GM23338 (cell line): Measurements from ENCODE around the gene GPT2. TPM values are rescaled to one million over a fixed set of nuclear protein-coding genes. Genes with fewer than 3 reads are reported as not detected.
A peak's percentile ranks its signal among the peaks of the same experiment; 100 is the strongest.

Experiments
- ATAC-seq: fragments of 200-7000 bp; cut with Tn5 transposase; 3 replicates; pipeline ENCODE4 v1.9.1; 2020
- DNase-seq: peaks from one replicate; pipeline ENCODE4 v3.0.0-alpha.2; 2015; ENCODE audit warnings: low spot score
- H2AFZ ChIP-seq: fragments of 200-600 bp; sonication (generic); 2 replicates; pipeline ENCODE4 v1.8.0; 2016; ENCODE audit warnings: antibody characterized with exemption, mild to moderate bottlenecking, moderate library complexity
- H3F3A ChIP-seq: fragments of 200-600 bp; sonication (generic); replicated peaks from 2 replicates; pipeline ENCODE4 v1.8.0; 2017; ENCODE audit warnings: antibody characterized with exemption, mixed run types, low read depth
- H3K27ac ChIP-seq: fragments of 200-600 bp; sonication (generic); 2 replicates; pipeline ENCODE4 v1.6.1; 2016; ENCODE audit warnings: low read depth
- H3K27me3 ChIP-seq: fragments of 200-600 bp; sonication (generic); 2 replicates; pipeline ENCODE4 v1.8.0; 2016; ENCODE audit warnings: mild to moderate bottlenecking, mixed run types, moderate library complexity; ENCODE audit not compliant: insufficient read depth
- H3K36me3 ChIP-seq: fragments of 200-600 bp; sonication (generic); 2 replicates; pipeline ENCODE4 v1.8.0; 2016; ENCODE audit warnings: mild to moderate bottlenecking; ENCODE audit not compliant: insufficient read depth
- H3K4me1 ChIP-seq: fragments of 200-600 bp; sonication (generic); 2 replicates; pipeline ENCODE4 v1.8.0; 2016; ENCODE audit warnings: mild to moderate bottlenecking, moderate library complexity; ENCODE audit not compliant: insufficient read depth
- H3K4me2 ChIP-seq: fragments of 200-600 bp; sonication (generic); 2 replicates; pipeline ENCODE4 v1.7.1; 2017; ENCODE audit warnings: mixed run types
- H3K4me3 ChIP-seq: fragments of 200-600 bp; sonication (generic); 2 replicates; pipeline ENCODE4 v1.6.1; 2016; ENCODE audit warnings: mixed run types
- H3K79me2 ChIP-seq: fragments of 200-600 bp; sonication (generic); replicated peaks from 2 replicates; pipeline ENCODE4 v1.8.0; 2017; ENCODE audit warnings: mild to moderate bottlenecking; ENCODE audit not compliant: insufficient read depth
- H3K9me2 ChIP-seq: fragments of 200-600 bp; sonication (generic); 2 replicates; pipeline ENCODE4 v1.8.0; 2017; ENCODE audit not compliant: insufficient read depth
- H4K20me1 ChIP-seq: fragments of 200-600 bp; sonication (generic); replicated peaks from 2 replicates; pipeline ENCODE4 v1.8.0; 2017; ENCODE audit warnings: mild to moderate bottlenecking; ENCODE audit not compliant: insufficient read depth
- H3K27ac Mint-ChIP-seq: 2 replicates; pipeline ENCODE4 v1.8.0; 2020; ENCODE audit warnings: inconsistent platforms, mild to moderate bottlenecking, moderate library complexity, mixed read lengths
- H3K27me3 Mint-ChIP-seq: 3 replicates; pipeline ENCODE4 v1.8.0; 2022; ENCODE audit warnings: low read depth, mild to moderate bottlenecking, moderate library complexity, mixed read lengths, inconsistent platforms; ENCODE audit not compliant: insufficient read depth, poor library complexity
- H3K36me3 Mint-ChIP-seq: 3 replicates; pipeline ENCODE4 v1.8.0; 2021; ENCODE audit warnings: low read depth, mild to moderate bottlenecking, inconsistent platforms, moderate library complexity, mixed read lengths
- H3K4me1 Mint-ChIP-seq: 3 replicates; pipeline ENCODE4 v1.8.0; 2020; ENCODE audit warnings: mild to moderate bottlenecking, inconsistent platforms, mixed read lengths
- H3K4me3 Mint-ChIP-seq: 3 replicates; pipeline ENCODE4 v1.8.0; 2021; ENCODE audit warnings: moderate library complexity, mild to moderate bottlenecking, inconsistent platforms, mixed read lengths
- H3K9me3 Mint-ChIP-seq: 3 replicates; pipeline ENCODE4 v1.8.0; 2020; ENCODE audit warnings: moderate library complexity, mild to moderate bottlenecking, inconsistent platforms, mixed read lengths
- CREB1 ChIP-seq: fragments of 250-450 bp; sonication (Bioruptor Pico); IDR thresholded peaks from 2 replicates; pipeline ENCODE4 v1.5.0; 2020; ENCODE audit warnings: low read depth, mild to moderate bottlenecking, moderate library complexity
- EZH2 ChIP-seq: fragments of 200-600 bp; sonication (generic); IDR thresholded peaks from one replicate; pipeline ENCODE4 v1.8.0; 2017; ENCODE audit warnings: antibody characterized with exemption, mild to moderate bottlenecking, low read depth; ENCODE audit not compliant: unreplicated experiment
- ZNF462 ChIP-seq: fragments of 250-450 bp; sonication (Bioruptor Pico); IDR thresholded peaks from 2 replicates; pipeline ENCODE4 v1.5.0; 2020; ENCODE audit warnings: mild to moderate bottlenecking, moderate library complexity
- polyA plus RNA-seq: library from polyadenylated mRNA; unstranded; fragments of >200 nt; fragmentation: Nextera tagmentation; extraction: Ambion mirVana; gene quantifications from 2 replicates; pipeline ENCODE4 v1.2.1, GENCODE V29; 2016
- total RNA-seq: library from RNA; depleted of rRNA; stranded (reverse); fragments of >200 nt; shearing (Covaris generic); gene quantifications from 2 replicates; pipeline ENCODE4 v1.2.3, GENCODE V29; 2014

GPT2 gene
- total and polyA plus RNA-seq, 2 experiments from 2014 or later: 48.5 to 81.0 TPM

- H3K4me2 ChIP-seq: peak overlapping the region; percentile 7; the same call in 1 of the 2 replicates
- TF ChIP-seq ZNF462 (CRISPR knock-in tag): no peak
- peaks cover 77% of the 10 kb centered on the region for H3K79me2 ChIP-seq
- H3K36me3 Mint-ChIP-seq: peaks cover 71% of the 10 kb centered on the region
- H3K27me3 Mint-ChIP-seq: peaks cover 18% of the 10 kb centered on the region
- H3F3A ChIP-seq: 0 out of 2 replicates have a peak, but pooled peaks cover 3% of the 10 kb centered on the region
- H4K20me1 ChIP-seq: peaks cover 14% of the 10 kb centered on the region
- no peak overlapping the region for H2AFZ ChIP-seq
- no peak overlapping the region for H3K4me3 ChIP-seq
- peak overlapping the region; percentile 67; the same call in 1 of the 2 replicates for H3K27ac Mint-ChIP-seq
- ATAC-seq (no peak), DNase-seq (no peak)
- H3K9me2 ChIP-seq: no peaks in the 10 kb centered on the region
- no peaks in the 10 kb centered on the region for H3K27me3 ChIP-seq
- peaks cover 7% of the 10 kb centered on the region; the same call in 1 of the 2 replicates for H3K4me1 ChIP-seq
- no peaks in the 10 kb centered on the region for H3K9me3 Mint-ChIP-seq
- H3K27ac ChIP-seq: no peak overlapping the region
- H3K4me3 Mint-ChIP-seq: no peak overlapping the region
- peaks cover 53% of the 10 kb centered on the region for H3K36me3 ChIP-seq
- H3K4me1 Mint-ChIP-seq: peaks cover 31% of the 10 kb centered on the region; the same call in 2 of the 3 replicates
These were observed 85.9 kb downstream of the GPT2 start for GRCh38 chr16:46970089-46970488.

GRCh38 chr16:46971271-46971670 lies 87.1 kb downstream of the GPT2 start:
- no peak overlapping the region for H2AFZ ChIP-seq
- no peak overlapping the region for H3K4me2 ChIP-seq
- H3K4me1 ChIP-seq: peaks cover 12% of the 10 kb centered on the region; the same call in 1 of the 2 replicates
- H3K27me3 Mint-ChIP-seq: peaks cover 18% of the 10 kb centered on the region
- H3K27ac Mint-ChIP-seq: peak overlapping the region; percentile 61
- peaks cover 42% of the 10 kb centered on the region for H3K36me3 ChIP-seq
- peaks cover 59% of the 10 kb centered on the region for H3K36me3 Mint-ChIP-seq
- peaks cover 14% of the 10 kb centered on the region for H4K20me1 ChIP-seq
- no peak overlapping the region for H3K27ac ChIP-seq
- H3K27me3 ChIP-seq: no peaks in the 10 kb centered on the region
- H3K9me3 Mint-ChIP-seq: no peaks in the 10 kb centered on the region
- peaks cover 66% of the 10 kb centered on the region for H3K79me2 ChIP-seq
- 0 out of 2 replicates have a peak, but pooled peaks cover 3% of the 10 kb centered on the region for H3F3A ChIP-seq
- no peaks in the 10 kb centered on the region for H3K9me2 ChIP-seq
- DNase-seq (no peak), ATAC-seq (no peak)
- H3K4me3 ChIP-seq: no peak overlapping the region
- peak overlapping the region; percentile 42 for H3K4me3 Mint-ChIP-seq
- H3K4me1 Mint-ChIP-seq: peaks cover 35% of the 10 kb centered on the region
- TF ChIP-seq CREB1 (no peak), EZH2 (no peak)
